ENCODE data around the gene RNASE1.
"Not testable (repeated sequence)": the region's sequence is repeated elsewhere in the genome, so short reads cannot be mapped to it uniquely, and the experiment has no call there.

Gene RNASE1

GRCh38 chr14:20802341-20803084, at the start of gene RNASE1:
Gene RNASE1 (minus strand): TSS chr14:20802844. CDS start chr14:20802068, 776 bp downstream.
- DNase-seq = no peak

- DNase-seq = no peak
Observed at GRCh38 chr14:20848955-20849570, 46.4 kb upstream of the RNASE1 start.

GRCh38 chr14:20848316-20848954, 45.8 kb upstream of the RNASE1 start:
- no peak for DNase-seq

- no peak for DNase-seq
Observed at GRCh38 chr14:20846560-20846959, 43.9 kb upstream of the RNASE1 start.

GRCh38 chr14:20841096-20841495, 38.5 kb upstream of the RNASE1 start:
- no peak for DNase-seq

GRCh38 chr14:20837831-20838230, 35.2 kb upstream of the RNASE1 start:
- no peak for DNase-seq

- DNase-seq = no peak
Observed at GRCh38 chr14:20836668-20837338, 34.2 kb upstream of the RNASE1 start.

GRCh38 chr14:20834899-20835298, 32.3 kb upstream of the RNASE1 start:
- no peak for DNase-seq

GRCh38 chr14:20830831-20831230, 28.2 kb upstream of the RNASE1 start:
- no peak for DNase-seq

GRCh38 chr14:20828024-20828694, 25.5 kb upstream of the RNASE1 start:
- DNase-seq = not testable (repeated sequence)

- DNase-seq = no peak
Observed at GRCh38 chr14:20827326-20827725, 24.7 kb upstream of the RNASE1 start.

GRCh38 chr14:20826666-20827065, 24.0 kb upstream of the RNASE1 start:
- DNase-seq = not testable (repeated sequence)

GRCh38 chr14:20823859-20824258, 21.2 kb upstream of the RNASE1 start:
- DNase-seq = no peak

- DNase-seq = not testable (repeated sequence)
Observed at GRCh38 chr14:20821521-20822108, 19.0 kb upstream of the RNASE1 start.

- DNase-seq = no peak
Observed at GRCh38 chr14:20820063-20820904, 17.6 kb upstream of the RNASE1 start.

GRCh38 chr14:20818861-20819260, 16.2 kb upstream of the RNASE1 start:
- no peak for DNase-seq

GRCh38 chr14:20815946-20816345, 13.3 kb upstream of the RNASE1 start:
- DNase-seq = not testable (repeated sequence)

GRCh38 chr14:20811986-20812975, 9.6 kb upstream of the RNASE1 start:
- DNase-seq = no peak

GRCh38 chr14:20809917-20810316, 7.3 kb upstream of the RNASE1 start:
- DNase-seq = no peak

GRCh38 chr14:20808162-20808483, 5.5 kb upstream of the RNASE1 start:
- no peak for DNase-seq

All from GOT3 (cell line).